ENCODE results near the gene TBC1D4. TPM values are rescaled to one million over a fixed set of nuclear protein-coding genes. Genes with fewer than 3 reads are reported as not detected.

Gene TBC1D4
- total RNA-seq, 4 donors from 2014 or later, result 31.0 to 91.3 (median 46.1) TPM

- intact Hi-C loops (cut with DNase I; ENCODE audit: low total_unique reads), result no loop called here
These were observed 103.7 kb downstream of the TBC1D4 start for GRCh38 chr13:75378301-75378700.

GRCh38 chr13:75376792-75377402 is 105.1 kb downstream of the TBC1D4 start:
- in situ Hi-C loops (cut with MboI; ENCODE audit: low pct_ligation_motif_present in 1 of 4, low pct_unique_long_range_greater_than_20kb in 1 of 4, low sequenced_read_pairs in 3 of 4) (loop anchor here in 2 of 4 donors (10.0 kb wide), 1 partner anchor 108 kb away; the partner anchor contains the start of gene TBC1D4 (in 2 of the 2)), intact Hi-C loops (cut with DNase I; ENCODE audit: low total_unique reads) (no loop called here)
- no peak for TF ChIP-seq POLR2A (IDR thresholded peaks at IDR 0.05)
- no peak for TF ChIP-seq POLR2AphosphoS5 (IDR thresholded peaks at IDR 0.05)
- no peak for TF ChIP-seq EP300 (IDR thresholded peaks at IDR 0.05; ENCODE audit: low read depth)
- no peak for TF ChIP-seq CTCF (IDR thresholded peaks at IDR 0.05)
- Histone ChIP-seq H3K9me3 (no peaks in the 10 kb centered on the region), H3K4me3 (no peak overlapping the region), H3K27me3 (no peaks in the 10 kb centered on the region), H3K36me3 (no peaks in the 10 kb centered on the region), H3K27ac (no peak overlapping the region), H3K4me1 (peaks cover 0 to 4% (median 0%) of the 10 kb centered on the region in 4 donors)
- 58 to 63% methylated on average over 6 of the region's 6 CpGs for WGBS, 2 donors (ENCODE audit: low coverage in 1 of 2)
- DNase-seq, result no peak

More at GRCh38 chr13:75378301-75378700, 103.7 kb downstream of the TBC1D4 start:
- in situ Hi-C loops (cut with MboI; ENCODE audit: low pct_ligation_motif_present in 1 of 4, low pct_unique_long_range_greater_than_20kb in 1 of 4, low sequenced_read_pairs in 3 of 4), result loop anchor here in 2 of 4 donors (10.0 kb wide), 1 partner anchor 106 kb away; the partner anchor contains the start of gene TBC1D4 (in 2 of the 2)
- H3K36me3 ChIP-seq, result no peaks in the 10 kb centered on the region
- WGBS, 2 donors (ENCODE audit: low coverage in 1 of 2), result 79 to 85% methylated on average over 1 of the region's 1 CpG
- DNase-seq, result no peak
- TF ChIP-seq POLR2A (IDR thresholded peaks at IDR 0.05) (no peak), POLR2AphosphoS5 (IDR thresholded peaks at IDR 0.05) (no peak), EP300 (IDR thresholded peaks at IDR 0.05; ENCODE audit: low read depth) (no peak), CTCF (IDR thresholded peaks at IDR 0.05) (no peak)
- no peak overlapping the region for H3K4me3 ChIP-seq
- H3K9me3 ChIP-seq, result no peaks in the 10 kb centered on the region
- H3K27ac ChIP-seq, result no peak overlapping the region
- H3K4me1 ChIP-seq, result no peaks in the 10 kb centered on the region
- no peaks in the 10 kb centered on the region for H3K27me3 ChIP-seq

- peaks cover 0 to 4% (median 0%) of the 10 kb centered on the region in 4 donors for H3K4me1 ChIP-seq
- H3K27me3 ChIP-seq, result no peaks in the 10 kb centered on the region
- H3K36me3 ChIP-seq, result no peaks in the 10 kb centered on the region
- WGBS, 2 donors (ENCODE audit: low coverage in 1 of 2), result 71 to 76% methylated on average over 2 of the region's 2 CpGs
- intact Hi-C loops (cut with DNase I; ENCODE audit: low total_unique reads) (no loop called here), in situ Hi-C loops (cut with MboI; ENCODE audit: low pct_ligation_motif_present in 1 of 4, low pct_unique_long_range_greater_than_20kb in 1 of 4, low sequenced_read_pairs in 3 of 4) (loop anchor here in 2 of 4 donors (10.0 kb wide), 1 partner anchor 109 kb away; the partner anchor contains the start of gene TBC1D4 (in 2 of the 2))
- H3K9me3 ChIP-seq, result no peaks in the 10 kb centered on the region
- DNase-seq, result no peak
- TF ChIP-seq POLR2AphosphoS5 (IDR thresholded peaks at IDR 0.05) (no peak), CTCF (IDR thresholded peaks at IDR 0.05) (no peak), POLR2A (IDR thresholded peaks at IDR 0.05) (no peak), EP300 (IDR thresholded peaks at IDR 0.05; ENCODE audit: low read depth) (no peak)
- H3K27ac ChIP-seq, result no peak overlapping the region
- no peak overlapping the region for H3K4me3 ChIP-seq
These were observed 106.6 kb downstream of the TBC1D4 start for GRCh38 chr13:75375329-75375728.

- no peaks in the 10 kb centered on the region for H3K36me3 ChIP-seq
- no peak overlapping the region for H3K4me3 ChIP-seq
- H3K9me3 ChIP-seq, result no peaks in the 10 kb centered on the region
- in situ Hi-C loops (cut with MboI; ENCODE audit: low pct_ligation_motif_present in 1 of 4, low pct_unique_long_range_greater_than_20kb in 1 of 4, low sequenced_read_pairs in 3 of 4), result loop anchor here in 3 of 4 donors (10.0 to 25.0 kb wide), 2 partner anchors 111 to 113 kb away; partner anchors contain the start of gene TBC1D4 (in 3 of the 3)
- H3K4me1 ChIP-seq, result peaks cover 0 to 4% (median 0%) of the 10 kb centered on the region in 4 donors
- no peaks in the 10 kb centered on the region for H3K27me3 ChIP-seq
- TF ChIP-seq POLR2AphosphoS5 (IDR thresholded peaks at IDR 0.05) (no peak), CTCF (IDR thresholded peaks at IDR 0.05) (no peak)
- H3K27ac ChIP-seq, result no peak overlapping the region
- DNase-seq, result no peak
- intact Hi-C loops (cut with DNase I; ENCODE audit: low total_unique reads), result no loop called here
- 86 to 88% methylated on average over 5 of the region's 5 CpGs for WGBS, 2 donors (ENCODE audit: low coverage in 1 of 2)
These were observed 108.0 kb downstream of the TBC1D4 start for GRCh38 chr13:75373988-75374387.
